Neural progenitor cell (in vitro differentiated cells): Measurements from ENCODE around the gene ATP5IF1. TPM values are rescaled to one million over a fixed set of nuclear protein-coding genes. Genes with fewer than 3 reads are reported as not detected.
A peak's percentile ranks its signal among the peaks of the same experiment; 100 is the strongest.

Source experiments
- DNase-seq: peaks from one replicate; pipeline ENCODE4 v3.0.0-alpha.2; 2016; ENCODE audit warnings: low spot score
- H2AFZ ChIP-seq: fragments of 200-600 bp; sonication (generic); replicated peaks from 2 replicates; pipeline ENCODE4 v1.6.1; 2016; ENCODE audit warnings: antibody characterized with exemption
- H3F3A ChIP-seq: fragments of 200-600 bp; sonication (generic); 2 replicates; pipeline ENCODE4 v1.6.1; 2016; ENCODE audit warnings: antibody characterized with exemption, low read depth
- H3K27ac ChIP-seq: fragments of 200-600 bp; sonication (generic); 2 replicates; pipeline ENCODE4 v1.5.1; 2016; ENCODE audit warnings: mild to moderate bottlenecking
- H3K27me3 ChIP-seq: fragments of 200-600 bp; sonication (generic); 2 replicates; pipeline ENCODE4 v1.6.1; 2016; ENCODE audit warnings: mild to moderate bottlenecking, moderate library complexity
- H3K36me3 ChIP-seq: fragments of 200-600 bp; sonication (generic); 2 replicates; pipeline ENCODE4 v1.5.1; 2016
- H3K4me1 ChIP-seq: fragments of 200-600 bp; sonication (generic); 2 replicates; pipeline ENCODE4 v1.6.1; 2016; ENCODE audit warnings: mixed run types
- H3K4me2 ChIP-seq: fragments of 200-600 bp; sonication (generic); 2 replicates; pipeline ENCODE4 v1.6.1; 2016
- H3K4me3 ChIP-seq: fragments of 200-600 bp; sonication (generic); 2 replicates; pipeline ENCODE4 v1.5.1; 2016
- H3K79me2 ChIP-seq: fragments of 200-600 bp; sonication (generic); 2 replicates; pipeline ENCODE4 v1.6.1; 2016; ENCODE audit warnings: low read depth
- H3K9ac ChIP-seq: fragments of 200-600 bp; sonication (generic); 2 replicates; pipeline ENCODE4 v1.6.1; 2016
- H3K9me3 ChIP-seq: fragments of 200-600 bp; sonication (generic); 2 replicates; pipeline ENCODE4 v1.5.1; 2016; ENCODE audit warnings: low read depth
- H4K20me1 ChIP-seq: fragments of 200-600 bp; sonication (generic); 2 replicates; pipeline ENCODE4 v1.6.1; 2016; ENCODE audit warnings: low read depth
- H3K27ac Mint-ChIP-seq: 3 replicates; pipeline ENCODE4 v1.8.0; 2021; ENCODE audit warnings: mixed read lengths
- H3K27me3 Mint-ChIP-seq: 2 replicates; pipeline ENCODE4 v1.8.0; 2022; ENCODE audit warnings: low read depth, mild to moderate bottlenecking, inconsistent platforms, moderate library complexity, mixed read lengths; ENCODE audit not compliant: insufficient read depth
- H3K36me3 Mint-ChIP-seq: 3 replicates; pipeline ENCODE4 v1.8.0; 2021; ENCODE audit warnings: mixed read lengths
- H3K4me1 Mint-ChIP-seq: 3 replicates; pipeline ENCODE4 v1.8.0; 2021; ENCODE audit warnings: mixed read lengths
- H3K4me3 Mint-ChIP-seq: 3 replicates; pipeline ENCODE4 v1.8.0; 2021; ENCODE audit warnings: mild to moderate bottlenecking, moderate library complexity, mixed read lengths
- H3K9me3 Mint-ChIP-seq: 3 replicates; pipeline ENCODE4 v1.8.0; 2020; ENCODE audit warnings: mixed read lengths
- EZH2 ChIP-seq: fragments of 200-600 bp; sonication (generic); IDR thresholded peaks from 2 replicates; pipeline ENCODE4 v1.6.1; 2017; ENCODE audit warnings: antibody characterized with exemption, mild to moderate bottlenecking, moderate library complexity
- total RNA-seq: library from RNA; depleted of rRNA; stranded (reverse); fragments of >200 nt; gene quantifications from 2 replicates; pipeline ENCODE4 v1.2.3, GENCODE V29; 2015; ENCODE audit warnings: low replicate concordance
- TF ChIP-seq, protein P1 (sequence below): fragments of 200-600 bp; sonication (generic); IDR thresholded peaks from 2 replicates; pipeline ENCODE4 v1.5.1; 2017; ENCODE audit warnings: antibody characterized with exemption, mild to moderate bottlenecking

ATP5IF1 gene
- total RNA-seq, 1 donor from 2014 or later = 187 TPM

- peak; percentile 81 for DNase-seq
- Histone ChIP-seq H3K4me3 (peak overlapping the region; percentile 19), H2AFZ (peak overlapping the region; percentile 94), H4K20me1 (no peaks in the 10 kb centered on the region), H3K9me3 (no peaks in the 10 kb centered on the region), H3K27me3 (no peaks in the 10 kb centered on the region), H3K36me3 (no peaks in the 10 kb centered on the region), H3K79me2 (peaks cover 12% of the 10 kb centered on the region), H3K4me2 (peak overlapping the region; percentile 57), H3K27ac (peak overlapping the region; percentile 13), H3K9ac (no peak overlapping the region), H3K4me1 (peaks cover 20% of the 10 kb centered on the region), H3F3A (peaks cover 30% of the 10 kb centered on the region)
- Mint-ChIP-seq H3K9me3 (no peaks in the 10 kb centered on the region), H3K4me3 (peak overlapping the region; percentile 76), H3K4me1 (peaks cover 27% of the 10 kb centered on the region), H3K27me3 (peaks cover 13% of the 10 kb centered on the region), H3K27ac (peak overlapping the region; percentile 26), H3K36me3 (no peaks in the 10 kb centered on the region)
- TF ChIP-seq, protein P1, sequence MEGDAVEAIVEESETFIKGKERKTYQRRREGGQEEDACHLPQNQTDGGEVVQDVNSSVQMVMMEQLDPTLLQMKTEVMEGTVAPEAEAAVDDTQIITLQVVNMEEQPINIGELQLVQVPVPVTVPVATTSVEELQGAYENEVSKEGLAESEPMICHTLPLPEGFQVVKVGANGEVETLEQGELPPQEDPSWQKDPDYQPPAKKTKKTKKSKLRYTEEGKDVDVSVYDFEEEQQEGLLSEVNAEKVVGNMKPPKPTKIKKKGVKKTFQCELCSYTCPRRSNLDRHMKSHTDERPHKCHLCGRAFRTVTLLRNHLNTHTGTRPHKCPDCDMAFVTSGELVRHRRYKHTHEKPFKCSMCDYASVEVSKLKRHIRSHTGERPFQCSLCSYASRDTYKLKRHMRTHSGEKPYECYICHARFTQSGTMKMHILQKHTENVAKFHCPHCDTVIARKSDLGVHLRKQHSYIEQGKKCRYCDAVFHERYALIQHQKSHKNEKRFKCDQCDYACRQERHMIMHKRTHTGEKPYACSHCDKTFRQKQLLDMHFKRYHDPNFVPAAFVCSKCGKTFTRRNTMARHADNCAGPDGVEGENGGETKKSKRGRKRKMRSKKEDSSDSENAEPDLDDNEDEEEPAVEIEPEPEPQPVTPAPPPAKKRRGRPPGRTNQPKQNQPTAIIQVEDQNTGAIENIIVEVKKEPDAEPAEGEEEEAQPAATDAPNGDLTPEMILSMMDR = peak; percentile 98
- TF ChIP-seq EZH2 = no peak
These were observed 12.5 kb downstream of the ATP5IF1 start for GRCh38 chr1:28248273-28249012.

DNA sequence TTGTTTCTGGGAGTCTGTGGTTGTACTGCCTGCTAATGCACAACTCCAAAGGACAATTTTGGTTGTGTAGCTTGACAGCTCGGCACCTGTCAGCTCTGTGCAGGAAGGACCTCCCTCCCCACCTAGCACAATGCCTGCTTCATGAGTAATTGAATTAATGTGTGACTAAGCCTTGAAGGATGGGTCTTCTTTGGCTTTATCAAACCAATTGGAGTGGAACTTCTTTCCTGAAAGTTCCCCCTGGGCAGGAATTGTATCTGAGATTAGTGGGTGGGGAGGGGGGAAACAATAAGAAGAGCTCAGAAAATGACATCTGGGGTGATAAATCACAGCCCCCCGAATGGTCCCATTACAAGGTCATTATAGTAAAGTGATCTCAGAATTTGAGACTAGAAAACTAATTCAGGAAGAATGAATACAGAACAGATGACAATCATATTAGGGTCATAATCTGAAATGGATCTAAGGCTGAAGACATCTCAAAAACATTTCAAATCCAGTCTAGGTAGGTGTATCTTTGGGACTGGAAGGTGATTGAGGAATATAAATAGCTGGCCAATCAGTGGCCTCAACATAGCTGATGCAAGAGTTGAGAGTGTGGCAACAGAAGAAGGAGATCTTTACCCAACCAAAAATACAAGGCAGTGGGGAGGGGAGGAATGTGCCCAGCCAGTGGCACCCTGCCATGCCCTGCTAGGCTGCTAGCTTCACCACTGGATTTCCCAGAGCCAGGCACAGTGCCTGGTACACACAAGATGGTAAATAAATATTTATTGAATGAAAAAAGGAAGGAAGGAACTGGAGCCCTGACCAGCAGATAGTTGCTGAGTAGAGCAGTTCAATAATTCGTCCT lies 13.3 kb downstream of the ATP5IF1 start:
- no peaks in the 10 kb centered on the region for H3K9me3 Mint-ChIP-seq

GRCh38 chr1:28249866-28250295 lies 14.0 kb downstream of the ATP5IF1 start:
- TF ChIP-seq EZH2 = no peak
- TF ChIP-seq, protein P1 = no peak
- Mint-ChIP-seq H3K36me3 (no peaks in the 10 kb centered on the region), H3K27me3 (peaks cover 8% of the 10 kb centered on the region), H3K4me1 (peaks cover 27% of the 10 kb centered on the region), H3K27ac (no peak overlapping the region), H3K9me3 (no peaks in the 10 kb centered on the region), H3K4me3 (no peak overlapping the region)
- H3K27me3 ChIP-seq = no peaks in the 10 kb centered on the region
- H4K20me1 ChIP-seq = no peaks in the 10 kb centered on the region
- H3K9ac ChIP-seq = no peak overlapping the region
- no peaks in the 10 kb centered on the region for H3K9me3 ChIP-seq
- no peak overlapping the region for H3K27ac ChIP-seq
- H3K4me3 ChIP-seq = no peak overlapping the region
- no peak for DNase-seq
- H3K36me3 ChIP-seq = no peaks in the 10 kb centered on the region
- peaks cover 12% of the 10 kb centered on the region for H3K79me2 ChIP-seq
- no peak overlapping the region for H3K4me2 ChIP-seq
- H3K4me1 ChIP-seq = peaks cover 20% of the 10 kb centered on the region
- peaks cover 30% of the 10 kb centered on the region for H3F3A ChIP-seq
- H2AFZ ChIP-seq = no peak overlapping the region

More for the DNA sequence above, 13.3 kb downstream of the ATP5IF1 start:
- H3K79me2 ChIP-seq = peaks cover 12% of the 10 kb centered on the region
- Mint-ChIP-seq H3K4me3 (peak overlapping the region; percentile 76), H3K4me1 (peaks cover 27% of the 10 kb centered on the region), H3K27me3 (peaks cover 8% of the 10 kb centered on the region), H3K27ac (peak overlapping the region; percentile 88), H3K36me3 (no peaks in the 10 kb centered on the region)
- peak overlapping the region; percentile 19 for H3K4me3 ChIP-seq
- H3K27me3 ChIP-seq = no peaks in the 10 kb centered on the region
- H3K27ac ChIP-seq = no peak overlapping the region
- H3K4me2 ChIP-seq = peak overlapping the region; percentile 57
- H4K20me1 ChIP-seq = no peaks in the 10 kb centered on the region
- H3K36me3 ChIP-seq = no peaks in the 10 kb centered on the region
- DNase-seq = peak; percentile 50
- peaks cover 30% of the 10 kb centered on the region for H3F3A ChIP-seq
- H3K9ac ChIP-seq = no peak overlapping the region
- H3K4me1 ChIP-seq = peaks cover 20% of the 10 kb centered on the region
- TF ChIP-seq, protein P1 = no peak
- H2AFZ ChIP-seq = peak overlapping the region; percentile 94
- no peaks in the 10 kb centered on the region for H3K9me3 ChIP-seq
